Memory B cell (primary cell): Measurements from ENCODE around the gene COL4A6.

Experiments
- ATAC-seq: fragments of 150-1000 bp; cut with Tn5 transposase; 2 replicates; pipeline ENCODE4 v1.10.0; 2021; ENCODE audit warnings: low read depth, mild to moderate bottlenecking, moderate library complexity
- DNase-seq, 2 donors: peaks; one replicate each; pipeline ENCODE4 v3.0.0; 2022; ENCODE audit warnings: low spot score in 2 of 2
- H3K27ac Mint-ChIP-seq: one replicate; pipeline ENCODE4 v1.8.0; 2022; ENCODE audit warnings: mild to moderate bottlenecking, moderate library complexity, mixed read lengths
- H3K27me3 Mint-ChIP-seq: one replicate; pipeline ENCODE4 v1.8.0; 2022; ENCODE audit warnings: mixed read lengths
- H3K36me3 Mint-ChIP-seq: one replicate; pipeline ENCODE4 v1.8.0; 2022; ENCODE audit warnings: mild to moderate bottlenecking, mixed read lengths
- H3K4me1 Mint-ChIP-seq: one replicate; pipeline ENCODE4 v1.8.0; 2022; ENCODE audit warnings: mixed read lengths
- H3K4me3 Mint-ChIP-seq: one replicate; pipeline ENCODE4 v1.8.0; 2022; ENCODE audit warnings: mild to moderate bottlenecking, moderate library complexity, mixed read lengths
- H3K9me3 Mint-ChIP-seq: one replicate; pipeline ENCODE4 v1.8.0; 2022; ENCODE audit warnings: mixed read lengths

COL4A6 gene

GRCh38 chrX:108299704-108300103 lies 138.5 kb downstream of the COL4A6 start:
- DNase-seq (no peak), ATAC-seq (no peak)
- no peaks in the 10 kb centered on the region for H3K4me1 Mint-ChIP-seq
- no peaks in the 10 kb centered on the region for H3K9me3 Mint-ChIP-seq
- no peak overlapping the region for H3K4me3 Mint-ChIP-seq
- no peaks in the 10 kb centered on the region for H3K36me3 Mint-ChIP-seq
- no peak overlapping the region for H3K27ac Mint-ChIP-seq
- no peaks in the 10 kb centered on the region for H3K27me3 Mint-ChIP-seq

GRCh38 chrX:108299101-108299591 lies 139.1 kb downstream of the COL4A6 start:
- Mint-ChIP-seq H3K4me1 (no peaks in the 10 kb centered on the region), H3K27ac (no peak overlapping the region), H3K36me3 (no peaks in the 10 kb centered on the region), H3K4me3 (no peak overlapping the region), H3K9me3 (no peaks in the 10 kb centered on the region), H3K27me3 (no peaks in the 10 kb centered on the region)
- DNase-seq (no peak), ATAC-seq (no peak)

- no peaks in the 10 kb centered on the region for H3K4me1 Mint-ChIP-seq
- no peaks in the 10 kb centered on the region for H3K36me3 Mint-ChIP-seq
- no peaks in the 10 kb centered on the region for H3K27me3 Mint-ChIP-seq
- no peak overlapping the region for H3K27ac Mint-ChIP-seq
- no peak overlapping the region for H3K4me3 Mint-ChIP-seq
- H3K9me3 Mint-ChIP-seq: no peaks in the 10 kb centered on the region
- ATAC-seq (no peak), DNase-seq (no peak)
These were observed 140.0 kb downstream of the COL4A6 start for GRCh38 chrX:108298165-108298602.

GRCh38 chrX:108297290-108297689 lies 140.9 kb downstream of the COL4A6 start:
- Mint-ChIP-seq H3K36me3 (no peaks in the 10 kb centered on the region), H3K27me3 (no peaks in the 10 kb centered on the region), H3K4me3 (no peak overlapping the region), H3K4me1 (no peaks in the 10 kb centered on the region), H3K27ac (no peak overlapping the region), H3K9me3 (no peaks in the 10 kb centered on the region)
- DNase-seq: no peak
- no peak for ATAC-seq

GRCh38 chrX:108292053-108292452 lies 146.2 kb downstream of the COL4A6 start:
- Mint-ChIP-seq H3K27ac (no peak overlapping the region), H3K4me1 (no peaks in the 10 kb centered on the region), H3K9me3 (no peaks in the 10 kb centered on the region), H3K27me3 (no peaks in the 10 kb centered on the region), H3K4me3 (no peak overlapping the region), H3K36me3 (no peaks in the 10 kb centered on the region)
- ATAC-seq: no peak
- DNase-seq: no peak

GRCh38 chrX:108285918-108286317 lies 152.3 kb downstream of the COL4A6 start:
- Mint-ChIP-seq H3K4me1 (no peaks in the 10 kb centered on the region), H3K9me3 (no peaks in the 10 kb centered on the region), H3K36me3 (no peaks in the 10 kb centered on the region), H3K4me3 (no peak overlapping the region), H3K27me3 (no peaks in the 10 kb centered on the region), H3K27ac (no peak overlapping the region)
- ATAC-seq: no peak
- DNase-seq: no peak

- Mint-ChIP-seq H3K4me3 (no peak overlapping the region), H3K27ac (no peak overlapping the region), H3K4me1 (no peaks in the 10 kb centered on the region), H3K36me3 (no peaks in the 10 kb centered on the region), H3K9me3 (no peaks in the 10 kb centered on the region), H3K27me3 (no peaks in the 10 kb centered on the region)
- ATAC-seq: no peak
- DNase-seq: no peak
These were observed 152.9 kb downstream of the COL4A6 start for GRCh38 chrX:108285356-108285755.

- no peaks in the 10 kb centered on the region for H3K9me3 Mint-ChIP-seq
- ATAC-seq (no peak), DNase-seq (no peak)
- H3K4me3 Mint-ChIP-seq: no peak overlapping the region
- H3K27me3 Mint-ChIP-seq: peaks cover 2% of the 10 kb centered on the region
- no peak overlapping the region for H3K27ac Mint-ChIP-seq
- no peaks in the 10 kb centered on the region for H3K4me1 Mint-ChIP-seq
- no peaks in the 10 kb centered on the region for H3K36me3 Mint-ChIP-seq
These were observed 162.5 kb downstream of the COL4A6 start for GRCh38 chrX:108275732-108276131.

GRCh38 chrX:108271397-108271787 lies 166.8 kb downstream of the COL4A6 start:
- no peaks in the 10 kb centered on the region for H3K9me3 Mint-ChIP-seq
- H3K27me3 Mint-ChIP-seq: peaks cover 2% of the 10 kb centered on the region
- H3K4me3 Mint-ChIP-seq: no peak overlapping the region
- H3K36me3 Mint-ChIP-seq: no peaks in the 10 kb centered on the region
- no peak for ATAC-seq
- no peaks in the 10 kb centered on the region for H3K4me1 Mint-ChIP-seq
- DNase-seq: no peak
- no peak overlapping the region for H3K27ac Mint-ChIP-seq

GRCh38 chrX:108270739-108271396 lies 167.4 kb downstream of the COL4A6 start:
- Mint-ChIP-seq H3K9me3 (no peaks in the 10 kb centered on the region), H3K36me3 (no peaks in the 10 kb centered on the region), H3K4me1 (no peaks in the 10 kb centered on the region), H3K4me3 (no peak overlapping the region), H3K27me3 (peaks cover 2% of the 10 kb centered on the region), H3K27ac (no peak overlapping the region)
- ATAC-seq (no peak), DNase-seq (no peak)

GRCh38 chrX:108270280-108270679 lies 167.9 kb downstream of the COL4A6 start:
- DNase-seq (no peak), ATAC-seq (no peak)
- Mint-ChIP-seq H3K9me3 (no peaks in the 10 kb centered on the region), H3K27ac (no peak overlapping the region), H3K27me3 (peaks cover 2% of the 10 kb centered on the region), H3K4me1 (no peaks in the 10 kb centered on the region), H3K36me3 (no peaks in the 10 kb centered on the region), H3K4me3 (no peak overlapping the region)

- Mint-ChIP-seq H3K4me1 (no peaks in the 10 kb centered on the region), H3K4me3 (no peak overlapping the region), H3K27ac (no peak overlapping the region), H3K9me3 (no peaks in the 10 kb centered on the region), H3K36me3 (no peaks in the 10 kb centered on the region), H3K27me3 (no peaks in the 10 kb centered on the region)
- DNase-seq (no peak), ATAC-seq (no peak)
These were observed 169.7 kb downstream of the COL4A6 start for GRCh38 chrX:108268434-108269080.

- H3K4me1 Mint-ChIP-seq: no peaks in the 10 kb centered on the region
- ATAC-seq (no peak), DNase-seq (no peak)
- no peaks in the 10 kb centered on the region for H3K9me3 Mint-ChIP-seq
- no peaks in the 10 kb centered on the region for H3K27me3 Mint-ChIP-seq
- H3K27ac Mint-ChIP-seq: no peak overlapping the region
- no peak overlapping the region for H3K4me3 Mint-ChIP-seq
- no peaks in the 10 kb centered on the region for H3K36me3 Mint-ChIP-seq
These were observed 170.7 kb downstream of the COL4A6 start for GRCh38 chrX:108267557-108267956.

GRCh38 chrX:108264376-108264775 lies 173.8 kb downstream of the COL4A6 start:
- H3K9me3 Mint-ChIP-seq: no peaks in the 10 kb centered on the region
- H3K36me3 Mint-ChIP-seq: no peaks in the 10 kb centered on the region
- DNase-seq: no peak
- no peak overlapping the region for H3K4me3 Mint-ChIP-seq
- ATAC-seq: no peak
- H3K27ac Mint-ChIP-seq: no peak overlapping the region
- no peaks in the 10 kb centered on the region for H3K4me1 Mint-ChIP-seq
- no peaks in the 10 kb centered on the region for H3K27me3 Mint-ChIP-seq
